Esophagus squamous epithelium (tissue), 4 donors: ENCODE results near the gene MBD6.

ENCODE experiments used
- POLR2A ChIP-seq, 4 donors: fragments of 450-650 bp; IDR thresholded peaks; one replicate each; pipeline ENCODE4 v1.6.1; 2017; ENCODE audit warnings: antibody characterized with exemption in 4 of 4, mild to moderate bottlenecking in 4 of 4, moderate library complexity in 3 of 4
- TF ChIP-seq, protein P1 (sequence below), 6 experiments: fragments of 450-650 bp in 4 of 6; fragments of 200-600 bp in 2 of 6; sonication (generic) in 2 of 6; IDR thresholded peaks; one replicate each; pipeline ENCODE4 v1.5.1; 2016 to 2019; ENCODE audit warnings: antibody characterized with exemption in 6 of 6, mild to moderate bottlenecking in 4 of 6, moderate library complexity in 4 of 6

DNA sequence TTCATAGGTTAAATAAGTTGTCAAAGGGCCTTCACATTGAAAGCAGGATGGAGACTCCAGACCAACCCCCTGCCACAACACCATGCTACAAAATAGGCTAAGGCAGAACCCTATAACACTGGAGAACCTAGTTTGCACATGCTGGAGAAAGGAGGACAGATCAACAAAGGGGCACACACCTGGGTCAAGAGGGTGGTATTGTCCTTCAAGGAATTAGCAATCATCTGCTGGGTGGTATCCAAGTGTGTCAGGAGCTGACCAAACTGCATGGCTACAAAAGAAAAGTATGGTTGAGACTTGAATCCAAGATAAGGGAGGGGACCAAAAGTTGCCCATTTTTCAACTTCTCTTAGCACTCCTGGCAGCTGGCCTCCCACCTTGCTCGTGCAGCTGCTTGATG is 9.2 kb downstream of the MBD6 start:
- TF ChIP-seq, protein P1, sequence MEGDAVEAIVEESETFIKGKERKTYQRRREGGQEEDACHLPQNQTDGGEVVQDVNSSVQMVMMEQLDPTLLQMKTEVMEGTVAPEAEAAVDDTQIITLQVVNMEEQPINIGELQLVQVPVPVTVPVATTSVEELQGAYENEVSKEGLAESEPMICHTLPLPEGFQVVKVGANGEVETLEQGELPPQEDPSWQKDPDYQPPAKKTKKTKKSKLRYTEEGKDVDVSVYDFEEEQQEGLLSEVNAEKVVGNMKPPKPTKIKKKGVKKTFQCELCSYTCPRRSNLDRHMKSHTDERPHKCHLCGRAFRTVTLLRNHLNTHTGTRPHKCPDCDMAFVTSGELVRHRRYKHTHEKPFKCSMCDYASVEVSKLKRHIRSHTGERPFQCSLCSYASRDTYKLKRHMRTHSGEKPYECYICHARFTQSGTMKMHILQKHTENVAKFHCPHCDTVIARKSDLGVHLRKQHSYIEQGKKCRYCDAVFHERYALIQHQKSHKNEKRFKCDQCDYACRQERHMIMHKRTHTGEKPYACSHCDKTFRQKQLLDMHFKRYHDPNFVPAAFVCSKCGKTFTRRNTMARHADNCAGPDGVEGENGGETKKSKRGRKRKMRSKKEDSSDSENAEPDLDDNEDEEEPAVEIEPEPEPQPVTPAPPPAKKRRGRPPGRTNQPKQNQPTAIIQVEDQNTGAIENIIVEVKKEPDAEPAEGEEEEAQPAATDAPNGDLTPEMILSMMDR (IDR thresholded peaks at IDR 0.05), result no peak
- no peak for TF ChIP-seq POLR2A (IDR thresholded peaks at IDR 0.05)
